H9 (cell line): ENCODE results near the gene SLC10A4. TPM values are rescaled to one million over a fixed set of nuclear protein-coding genes. Genes with fewer than 3 reads are reported as not detected.
A peak's percentile ranks its signal among the peaks of the same experiment; 100 is the strongest.

Experiments
- DNase-seq: peaks from one replicate; pipeline ENCODE4 v3.0.0-alpha.2; 2017
- H2AFZ ChIP-seq: one replicate; pipeline ENCODE4 v1.6.1; 2013; ENCODE audit warnings: mild to moderate bottlenecking, low read length, control low read depth, moderate library complexity
- H2AK5ac ChIP-seq: 2 replicates; pipeline ENCODE4 v1.6.1; 2013; ENCODE audit warnings: low read length, control low read depth, mixed read lengths; ENCODE audit not compliant: insufficient read length
- H2BK120ac ChIP-seq: one replicate; pipeline ENCODE4 v1.6.1; 2013; ENCODE audit warnings: low read depth, mild to moderate bottlenecking, low read length, control low read depth, inconsistent platforms; ENCODE audit not compliant: poor library complexity, severe bottlenecking
- H2BK12ac ChIP-seq: 2 replicates; pipeline ENCODE4 v1.6.1; 2013; ENCODE audit warnings: low read length, control low read depth, mixed read lengths, low read depth; ENCODE audit not compliant: insufficient read length
- H2BK15ac ChIP-seq: 2 replicates; pipeline ENCODE4 v1.6.1; 2013; ENCODE audit warnings: low read depth, low read length, control low read depth
- H2BK20ac ChIP-seq: one replicate; pipeline ENCODE4 v1.6.1; 2013; ENCODE audit warnings: low read depth, mild to moderate bottlenecking, low read length, control low read depth, inconsistent platforms; ENCODE audit not compliant: poor library complexity, severe bottlenecking
- H2BK5ac ChIP-seq: 2 replicates; pipeline ENCODE4 v1.6.1; 2013; ENCODE audit warnings: low read length, control low read depth, mixed read lengths; ENCODE audit not compliant: insufficient read length
- H3K14ac ChIP-seq: 2 replicates; pipeline ENCODE4 v1.6.1; 2013; ENCODE audit warnings: low read length, control low read depth; ENCODE audit not compliant: insufficient read depth
- H3K18ac ChIP-seq: 2 replicates; pipeline ENCODE4 v1.6.1; 2013; ENCODE audit warnings: low read depth, mild to moderate bottlenecking, mixed read lengths, low read length, control low read depth; ENCODE audit not compliant: insufficient read length
- H3K23ac ChIP-seq: 2 replicates; pipeline ENCODE4 v1.6.1; 2013; ENCODE audit warnings: low read length, control low read depth, mixed read lengths, low read depth; ENCODE audit not compliant: insufficient read length
- H3K23me2 ChIP-seq: 2 replicates; pipeline ENCODE4 v1.6.1; 2013; ENCODE audit warnings: low read depth, mild to moderate bottlenecking, mixed read lengths, low read length, control low read depth; ENCODE audit not compliant: insufficient read length, poor library complexity, severe bottlenecking
- H3K27ac ChIP-seq: 2 replicates; pipeline ENCODE4 v1.5.1; 2013; ENCODE audit warnings: low read length, control low read depth, mixed read lengths, low read depth; ENCODE audit not compliant: insufficient read length
- H3K27me3 ChIP-seq: 2 replicates; pipeline ENCODE4 v1.6.1; 2013; ENCODE audit warnings: low read length, control low read depth, inconsistent platforms; ENCODE audit not compliant: insufficient read depth
- H3K4ac ChIP-seq: 2 replicates; pipeline ENCODE4 v1.6.1; 2013; ENCODE audit warnings: low read depth, mild to moderate bottlenecking, control low read depth, inconsistent platforms, low read length, moderate library complexity
- H3K4me1 ChIP-seq: 2 replicates; pipeline ENCODE4 v1.6.1; 2013; ENCODE audit warnings: low read length, control low read depth, inconsistent platforms; ENCODE audit not compliant: insufficient read depth
- H3K4me2 ChIP-seq: 2 replicates; pipeline ENCODE4 v1.6.1; 2013; ENCODE audit warnings: low read length, control low read depth, mixed read lengths; ENCODE audit not compliant: insufficient read length, insufficient read depth
- H3K56ac ChIP-seq: 2 replicates; pipeline ENCODE4 v1.6.1; 2013; ENCODE audit warnings: low read depth, mild to moderate bottlenecking, mixed read lengths, low read length, control low read depth; ENCODE audit not compliant: insufficient read length
- H3K79me1 ChIP-seq: 2 replicates; pipeline ENCODE4 v1.6.1; 2013; ENCODE audit warnings: low read depth, mild to moderate bottlenecking, moderate library complexity, low read length, control low read depth, inconsistent platforms; ENCODE audit not compliant: insufficient read depth, poor library complexity, severe bottlenecking
- H3K79me2 ChIP-seq: 2 replicates; pipeline ENCODE4 v1.6.1; 2013; ENCODE audit warnings: low read length, control low read depth, inconsistent platforms; ENCODE audit not compliant: insufficient read depth
- H3K9ac ChIP-seq: 2 replicates; pipeline ENCODE4 v1.6.1; 2013; ENCODE audit warnings: low read length, control low read depth, mixed read lengths; ENCODE audit not compliant: insufficient read length; ENCODE audit errors: extremely low read depth
- H3K9me3 ChIP-seq: one replicate; pipeline ENCODE4 v1.6.1; 2013; ENCODE audit warnings: low read depth, low read length, inconsistent platforms; ENCODE audit not compliant: control insufficient read depth
- H3T11ph ChIP-seq: one replicate; pipeline ENCODE4 v1.6.1; 2013; ENCODE audit warnings: mild to moderate bottlenecking, low read length, control low read depth, inconsistent platforms
- H4K20me1 ChIP-seq: one replicate; pipeline ENCODE4 v1.6.1; 2013; ENCODE audit not compliant: control insufficient read depth, insufficient read length, insufficient read depth
- H4K5ac ChIP-seq: 2 replicates; pipeline ENCODE4 v1.6.1; 2013; ENCODE audit warnings: low read depth, mild to moderate bottlenecking, mixed read lengths, low read length, control low read depth; ENCODE audit not compliant: insufficient read length
- H4K8ac ChIP-seq: replicated peaks from 2 replicates; pipeline ENCODE4 v1.6.1; 2013; ENCODE audit warnings: low read length, control low read depth, mixed read lengths, low read depth; ENCODE audit not compliant: insufficient read length
- H4K91ac ChIP-seq: 2 replicates; pipeline ENCODE4 v1.6.1; 2013; ENCODE audit warnings: low read depth, mild to moderate bottlenecking, moderate library complexity, mixed read lengths, low read length, control low read depth; ENCODE audit not compliant: insufficient read length
- H3K27ac Mint-ChIP-seq, 3 experiments: 2 replicates in 2 of 3; 3 replicates in 1 of 3; pipeline ENCODE4 v1.8.0; 2020 to 2021; ENCODE audit warnings: mixed read lengths in 3 of 3, mild to moderate bottlenecking in 1 of 3, moderate library complexity in 1 of 3
- H3K27me3 Mint-ChIP-seq: 2 replicates; pipeline ENCODE4 v1.8.0; 2021; ENCODE audit warnings: low read depth, mild to moderate bottlenecking, moderate library complexity, mixed read lengths
- H3K36me3 Mint-ChIP-seq, 3 experiments: 2 replicates in 2 of 3; 3 replicates in 1 of 3; pipeline ENCODE4 v1.8.0; 2020 to 2021; ENCODE audit warnings: low read depth in 3 of 3, mixed read lengths in 3 of 3; ENCODE audit not compliant: insufficient read depth in 1 of 3
- H3K4me1 Mint-ChIP-seq, 2 experiments: 2 replicates each; pipeline ENCODE4 v1.8.0; 2020; ENCODE audit warnings: mixed read lengths in 2 of 2
- H3K4me3 Mint-ChIP-seq, 2 experiments: 2 replicates in 1 of 2; 3 replicates in 1 of 2; pipeline ENCODE4 v1.8.0; 2020 to 2021; ENCODE audit warnings: mild to moderate bottlenecking in 2 of 2, mixed read lengths in 2 of 2, moderate library complexity in 1 of 2
- H3K9me3 Mint-ChIP-seq, 2 experiments: 2 replicates in 1 of 2; 3 replicates in 1 of 2; pipeline ENCODE4 v1.8.0; 2020; ENCODE audit warnings: mild to moderate bottlenecking in 2 of 2, mixed read lengths in 2 of 2, moderate library complexity in 1 of 2
- CTCF ChIP-seq: fragments of 200-600 bp; sonication (generic); conservative IDR thresholded peaks from 3 replicates; pipeline ENCODE4 v1.8.0; 2021; ENCODE audit warnings: antibody characterized with exemption, mild to moderate bottlenecking
- total RNA-seq: library from RNA; stranded (reverse); gene quantifications from 2 replicates; pipeline ENCODE4 v1.2.1, GENCODE V29; 2021

Gene SLC10A4
- total RNA-seq, 1 experiment from 2014 or later, result 1.7 TPM

- Histone ChIP-seq H3K9ac (no peak overlapping the region), H2BK12ac (no peak overlapping the region), H3T11ph (no peak overlapping the region), H3K27me3 (no peaks in the 10 kb centered on the region), H4K91ac (no peak overlapping the region), H3K4ac (no peak overlapping the region), H2AFZ (no peak overlapping the region), H3K18ac (no peak overlapping the region), H4K20me1 (no peaks in the 10 kb centered on the region), H3K23ac (no peak overlapping the region), H3K56ac (no peak overlapping the region), H3K4me1 (no peaks in the 10 kb centered on the region), H3K4me2 (no peak overlapping the region), H2AK5ac (no peak overlapping the region), H2BK5ac (no peak overlapping the region), H2BK20ac (no peak overlapping the region), H4K5ac (no peak overlapping the region), H3K9me3 (no peaks in the 10 kb centered on the region), H2BK15ac (no peak overlapping the region), H2BK120ac (no peak overlapping the region), H3K14ac (no peak overlapping the region), H3K79me1 (no peaks in the 10 kb centered on the region), H3K23me2 (no peaks in the 10 kb centered on the region), H4K8ac (no peak overlapping the region), H3K79me2 (no peaks in the 10 kb centered on the region), H3K27ac (no peak overlapping the region)
- Mint-ChIP-seq H3K9me3 (no peaks in the 10 kb centered on the region), H3K36me3 (peaks cover 11 to 51% (median 40%) of the 10 kb centered on the region in 3 experiments; a peak in 6 of 7 replicates), H3K4me1 (peaks cover 0 to 30% of the 10 kb centered on the region in 2 experiments; a peak in 2 of 4 replicates), H3K4me3 (no peak overlapping the region), H3K27ac (peak overlapping the region in 1 of 3 experiments; percentile 87; a peak in 2 of 7 replicates), H3K27me3 (no peaks in the 10 kb centered on the region)
- no peak for DNase-seq
- TF ChIP-seq CTCF, result no peak
These were observed 55.2 kb downstream of the SLC10A4 start for GRCh38 chr4:48538358-48538757.

Other genes starting within 250 kb of the SLC10A4 start
- gene TEC, start 213.5 kb upstream of the SLC10A4 start, total RNA-seq, result 1.7 and 1.8 TPM in 2 replicates
- 30.8 and 32.0 TPM in 2 replicates for gene SLAIN2, start 141.8 kb upstream of the SLC10A4 start, total RNA-seq
- 0.61 and 0.88 TPM in 2 replicates for gene ZAR1, start 6.9 kb downstream of the SLC10A4 start, total RNA-seq